ENCODE measurements around the gene NEK9.
"Not testable (repeated sequence)": the region's sequence is repeated elsewhere in the genome, so short reads cannot be mapped to it uniquely, and the experiment has no call there.

- not testable (repeated sequence) for TF ChIP-seq POLR2A (IDR thresholded peaks at IDR 0.05)
- TF ChIP-seq, protein P1, sequence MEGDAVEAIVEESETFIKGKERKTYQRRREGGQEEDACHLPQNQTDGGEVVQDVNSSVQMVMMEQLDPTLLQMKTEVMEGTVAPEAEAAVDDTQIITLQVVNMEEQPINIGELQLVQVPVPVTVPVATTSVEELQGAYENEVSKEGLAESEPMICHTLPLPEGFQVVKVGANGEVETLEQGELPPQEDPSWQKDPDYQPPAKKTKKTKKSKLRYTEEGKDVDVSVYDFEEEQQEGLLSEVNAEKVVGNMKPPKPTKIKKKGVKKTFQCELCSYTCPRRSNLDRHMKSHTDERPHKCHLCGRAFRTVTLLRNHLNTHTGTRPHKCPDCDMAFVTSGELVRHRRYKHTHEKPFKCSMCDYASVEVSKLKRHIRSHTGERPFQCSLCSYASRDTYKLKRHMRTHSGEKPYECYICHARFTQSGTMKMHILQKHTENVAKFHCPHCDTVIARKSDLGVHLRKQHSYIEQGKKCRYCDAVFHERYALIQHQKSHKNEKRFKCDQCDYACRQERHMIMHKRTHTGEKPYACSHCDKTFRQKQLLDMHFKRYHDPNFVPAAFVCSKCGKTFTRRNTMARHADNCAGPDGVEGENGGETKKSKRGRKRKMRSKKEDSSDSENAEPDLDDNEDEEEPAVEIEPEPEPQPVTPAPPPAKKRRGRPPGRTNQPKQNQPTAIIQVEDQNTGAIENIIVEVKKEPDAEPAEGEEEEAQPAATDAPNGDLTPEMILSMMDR (IDR thresholded peaks at IDR 0.05): not testable (repeated sequence)
Measured at GRCh38 chr14:75067765-75068164, 59.1 kb downstream of the NEK9 start.

All from upper lobe of left lung (tissue), 4 donors.